ENCODE measurements around the gene PAPPA2.

PAPPA2 gene

GRCh38 chr1:176826265-176826664, 363.3 kb downstream of the PAPPA2 start:
- Histone ChIP-seq H3K36me3 (replicated peaks) (no peaks in the 10 kb centered on the region), H3K4me1 (no peaks in the 10 kb centered on the region), H3K27me3 (ENCODE audit: low read depth) (no peaks in the 10 kb centered on the region), H3K4me3 (no peak overlapping the region), H3K9me3 (no peaks in the 10 kb centered on the region)
- in situ Hi-C loops (cut with MboI; ENCODE audit: low sequenced_read_pairs): no loop called here
- DNase-seq (ENCODE audit: low spot score in 2 of 2): no peak

- Histone ChIP-seq H3K9me3 (no peaks in the 10 kb centered on the region), H3K4me1 (no peaks in the 10 kb centered on the region), H3K36me3 (replicated peaks) (no peaks in the 10 kb centered on the region), H3K27me3 (ENCODE audit: low read depth) (no peaks in the 10 kb centered on the region), H3K4me3 (no peak overlapping the region)
- DNase-seq (ENCODE audit: low spot score in 2 of 2): no peak
- in situ Hi-C loops (cut with MboI; ENCODE audit: low sequenced_read_pairs): no loop called here
Measured at GRCh38 chr1:176829261-176829660, 366.3 kb downstream of the PAPPA2 start.

- Histone ChIP-seq H3K4me1 (no peaks in the 10 kb centered on the region), H3K36me3 (replicated peaks) (no peaks in the 10 kb centered on the region), H3K9me3 (no peaks in the 10 kb centered on the region), H3K4me3 (no peak overlapping the region), H3K27me3 (ENCODE audit: low read depth) (no peaks in the 10 kb centered on the region; the same call in 1 of the 2 replicates)
- no peak for DNase-seq (ENCODE audit: low spot score in 2 of 2)
- in situ Hi-C loops (cut with MboI; ENCODE audit: low sequenced_read_pairs): no loop called here
Measured at GRCh38 chr1:176831150-176831549, 368.2 kb downstream of the PAPPA2 start.

- Histone ChIP-seq H3K36me3 (replicated peaks) (no peaks in the 10 kb centered on the region), H3K9me3 (no peaks in the 10 kb centered on the region), H3K27me3 (ENCODE audit: low read depth) (no peaks in the 10 kb centered on the region; the same call in 1 of the 2 replicates), H3K4me3 (no peak overlapping the region), H3K4me1 (no peaks in the 10 kb centered on the region)
- DNase-seq (ENCODE audit: low spot score in 2 of 2): no peak
- in situ Hi-C loops (cut with MboI; ENCODE audit: low sequenced_read_pairs): no loop called here
Measured at GRCh38 chr1:176837708-176838107, 374.7 kb downstream of the PAPPA2 start.

- Histone ChIP-seq H3K27me3 (ENCODE audit: low read depth) (no peaks in the 10 kb centered on the region; the same call in 1 of the 2 replicates), H3K4me1 (no peaks in the 10 kb centered on the region), H3K4me3 (no peak overlapping the region), H3K36me3 (replicated peaks) (no peaks in the 10 kb centered on the region), H3K9me3 (no peaks in the 10 kb centered on the region)
- in situ Hi-C loops (cut with MboI; ENCODE audit: low sequenced_read_pairs): no loop called here
- no peak for DNase-seq (ENCODE audit: low spot score in 2 of 2)
Measured at GRCh38 chr1:176838276-176838995, 375.5 kb downstream of the PAPPA2 start.

- in situ Hi-C loops (cut with MboI; ENCODE audit: low sequenced_read_pairs): no loop called here
- no peak for DNase-seq (ENCODE audit: low spot score in 2 of 2)
- Histone ChIP-seq H3K4me1 (no peaks in the 10 kb centered on the region), H3K9me3 (no peaks in the 10 kb centered on the region), H3K36me3 (replicated peaks) (no peaks in the 10 kb centered on the region), H3K4me3 (no peak overlapping the region), H3K27me3 (ENCODE audit: low read depth) (no peaks in the 10 kb centered on the region; the same call in 1 of the 2 replicates)
Measured at GRCh38 chr1:176839216-176839615, 376.2 kb downstream of the PAPPA2 start.

- Histone ChIP-seq H3K27me3 (ENCODE audit: low read depth) (no peaks in the 10 kb centered on the region), H3K36me3 (replicated peaks) (no peaks in the 10 kb centered on the region), H3K4me3 (no peak overlapping the region), H3K4me1 (no peaks in the 10 kb centered on the region), H3K9me3 (no peaks in the 10 kb centered on the region)
- in situ Hi-C loops (cut with MboI; ENCODE audit: low sequenced_read_pairs): no loop called here
- DNase-seq (ENCODE audit: low spot score in 2 of 2): no peak
Measured at GRCh38 chr1:176841238-176841637, 378.3 kb downstream of the PAPPA2 start.

- H3K4me3 ChIP-seq: no peak overlapping the region
- no peaks in the 10 kb centered on the region for H3K9me3 ChIP-seq
- H3K36me3 ChIP-seq (replicated peaks): no peaks in the 10 kb centered on the region
- in situ Hi-C loops (cut with MboI; ENCODE audit: low sequenced_read_pairs): no loop called here
- DNase-seq (ENCODE audit: low spot score in 2 of 2): peak; percentile 12 to 27
- H3K4me1 ChIP-seq: no peaks in the 10 kb centered on the region
- no peaks in the 10 kb centered on the region for H3K27me3 ChIP-seq (ENCODE audit: low read depth)
Measured at GRCh38 chr1:176843352-176844297, 380.6 kb downstream of the PAPPA2 start.

GRCh38 chr1:176847052-176847451, 384.1 kb downstream of the PAPPA2 start:
- no peaks in the 10 kb centered on the region for H3K4me1 ChIP-seq

GRCh38 chr1:176849281-176849680, 386.3 kb downstream of the PAPPA2 start:
- DNase-seq (ENCODE audit: low spot score in 2 of 2): no peak
- Histone ChIP-seq H3K4me3 (no peak overlapping the region), H3K9me3 (no peaks in the 10 kb centered on the region), H3K36me3 (replicated peaks) (no peaks in the 10 kb centered on the region), H3K27me3 (ENCODE audit: low read depth) (no peaks in the 10 kb centered on the region), H3K4me1 (no peaks in the 10 kb centered on the region)
- in situ Hi-C loops (cut with MboI; ENCODE audit: low sequenced_read_pairs): no loop called here

More at GRCh38 chr1:176847052-176847451, 384.1 kb downstream of the PAPPA2 start:
- in situ Hi-C loops (cut with MboI; ENCODE audit: low sequenced_read_pairs): no loop called here
- H3K36me3 ChIP-seq (replicated peaks): no peaks in the 10 kb centered on the region
- H3K9me3 ChIP-seq: no peaks in the 10 kb centered on the region
- DNase-seq (ENCODE audit: low spot score in 2 of 2): no peak
- H3K27me3 ChIP-seq (ENCODE audit: low read depth): no peaks in the 10 kb centered on the region
- H3K4me3 ChIP-seq: no peak overlapping the region

- Histone ChIP-seq H3K9me3 (no peaks in the 10 kb centered on the region), H3K4me3 (no peak overlapping the region), H3K27me3 (ENCODE audit: low read depth) (no peaks in the 10 kb centered on the region), H3K36me3 (replicated peaks) (no peaks in the 10 kb centered on the region), H3K4me1 (no peaks in the 10 kb centered on the region)
- DNase-seq (ENCODE audit: low spot score in 2 of 2): no peak
- in situ Hi-C loops (cut with MboI; ENCODE audit: low sequenced_read_pairs): no loop called here
Measured at GRCh38 chr1:176850871-176851270, 387.9 kb downstream of the PAPPA2 start.

GRCh38 chr1:176852124-176852523, 389.1 kb downstream of the PAPPA2 start:
- Histone ChIP-seq H3K4me3 (no peak overlapping the region), H3K27me3 (ENCODE audit: low read depth) (peaks cover 2% of the 10 kb centered on the region; the same call in 1 of the 2 replicates), H3K36me3 (replicated peaks) (no peaks in the 10 kb centered on the region), H3K9me3 (no peaks in the 10 kb centered on the region), H3K4me1 (no peaks in the 10 kb centered on the region)
- no peak for DNase-seq (ENCODE audit: low spot score in 2 of 2)
- in situ Hi-C loops (cut with MboI; ENCODE audit: low sequenced_read_pairs): no loop called here

GRCh38 chr1:176853503-176853902, 390.5 kb downstream of the PAPPA2 start:
- in situ Hi-C loops (cut with MboI; ENCODE audit: low sequenced_read_pairs): no loop called here
- H3K36me3 ChIP-seq (replicated peaks): no peaks in the 10 kb centered on the region
- no peak overlapping the region for H3K4me3 ChIP-seq
- peaks cover 2% of the 10 kb centered on the region; the same call in 1 of the 2 replicates for H3K27me3 ChIP-seq (ENCODE audit: low read depth)
- H3K9me3 ChIP-seq: no peaks in the 10 kb centered on the region
- no peaks in the 10 kb centered on the region for H3K4me1 ChIP-seq
- DNase-seq (ENCODE audit: low spot score in 2 of 2): no peak

- H3K9me3 ChIP-seq: no peaks in the 10 kb centered on the region
- no peaks in the 10 kb centered on the region for H3K36me3 ChIP-seq (replicated peaks)
- H3K4me3 ChIP-seq: no peak overlapping the region
- no peaks in the 10 kb centered on the region for H3K4me1 ChIP-seq
- H3K27me3 ChIP-seq (ENCODE audit: low read depth): peaks cover 2% of the 10 kb centered on the region; the same call in 1 of the 2 replicates
- DNase-seq (ENCODE audit: low spot score in 2 of 2): no peak
- in situ Hi-C loops (cut with MboI; ENCODE audit: low sequenced_read_pairs): no loop called here
Measured at GRCh38 chr1:176854121-176854520, 391.1 kb downstream of the PAPPA2 start.
